ENCODE measurements around the gene TSPAN19.

GRCh38 chr12:85041395-85041794, 5.3 kb upstream of the TSPAN19 start:
- TF ChIP-seq CTCF (IDR thresholded peaks at IDR 0.05 in 4 of 5, conservative IDR thresholded peaks at IDR 0.05 in 1 of 5) (no peak), POLR2A (IDR thresholded peaks at IDR 0.05) (no peak)
